SK-N-MC (cell line): Measurements from ENCODE around the gene RNU1-4.
"Not testable (repeated sequence)": the region's sequence is repeated elsewhere in the genome, so short reads cannot be mapped to it uniquely, and the experiment has no call there.

Source experiments
- EZH2 ChIP-seq: fragments of 200-600 bp; sonication (generic); IDR thresholded peaks from one replicate; pipeline ENCODE4 v1.6.1; 2017; ENCODE audit warnings: antibody characterized with exemption
- POLR2AphosphoS5 ChIP-seq: IDR thresholded peaks from 2 replicates; pipeline ENCODE4 v1.6.1; 2012; ENCODE audit warnings: mild to moderate bottlenecking, low read depth, low read length, borderline replicate concordance

GRCh38 chr1:16740047-16740964 is at the start of gene RNU1-4:
- TF ChIP-seq POLR2AphosphoS5, EZH2: not testable (repeated sequence)
